ENCODE results near the gene NCKAP5. TPM values are rescaled to one million over a fixed set of nuclear protein-coding genes. Genes with fewer than 3 reads are reported as not detected.
"Not testable (repeated sequence)": the region's sequence is repeated elsewhere in the genome, so short reads cannot be mapped to it uniquely, and the experiment has no call there.

NCKAP5 gene
- total RNA-seq, 1 donor from 2014 or later: 0.20 TPM

- no peaks in the 10 kb centered on the region for H3K27me3 Mint-ChIP-seq (ENCODE audit: unreplicated experiment)
- H3K4me3 Mint-ChIP-seq (ENCODE audit: unreplicated experiment): no peak overlapping the region
- no peaks in the 10 kb centered on the region for H3K9me3 Mint-ChIP-seq (ENCODE audit: unreplicated experiment)
- H3K27ac Mint-ChIP-seq (ENCODE audit: unreplicated experiment): no peak overlapping the region
- no peaks in the 10 kb centered on the region for H3K4me1 Mint-ChIP-seq (ENCODE audit: low read depth, unreplicated experiment)
- H3K36me3 Mint-ChIP-seq (ENCODE audit: unreplicated experiment): peaks cover 9% of the 10 kb centered on the region
- no peak for TF ChIP-seq CTCF (IDR thresholded peaks at IDR 0.05; ENCODE audit: partially characterized antibody, unreplicated experiment)
- no peak for DNase-seq
Observed at GRCh38 chr2:133209325-133209724, 358.9 kb downstream of the NCKAP5 start.

- H3K27ac Mint-ChIP-seq (ENCODE audit: unreplicated experiment); H3K4me3 Mint-ChIP-seq (ENCODE audit: unreplicated experiment); H3K9me3 Mint-ChIP-seq (ENCODE audit: unreplicated experiment); H3K36me3 Mint-ChIP-seq (ENCODE audit: unreplicated experiment); H3K27me3 Mint-ChIP-seq (ENCODE audit: unreplicated experiment); H3K4me1 Mint-ChIP-seq (ENCODE audit: low read depth, unreplicated experiment); DNase-seq: not testable (repeated sequence)
Observed at GRCh38 chr2:133206666-133207065, 361.6 kb downstream of the NCKAP5 start.

- no peak for DNase-seq
- no peak overlapping the region for H3K4me3 Mint-ChIP-seq (ENCODE audit: unreplicated experiment)
- no peak overlapping the region for H3K27ac Mint-ChIP-seq (ENCODE audit: unreplicated experiment)
- no peak for TF ChIP-seq CTCF (IDR thresholded peaks at IDR 0.05; ENCODE audit: partially characterized antibody, unreplicated experiment)
- no peaks in the 10 kb centered on the region for H3K4me1 Mint-ChIP-seq (ENCODE audit: low read depth, unreplicated experiment)
- no peaks in the 10 kb centered on the region for H3K9me3 Mint-ChIP-seq (ENCODE audit: unreplicated experiment)
- no peaks in the 10 kb centered on the region for H3K27me3 Mint-ChIP-seq (ENCODE audit: unreplicated experiment)
- H3K36me3 Mint-ChIP-seq (ENCODE audit: unreplicated experiment): peaks cover 9% of the 10 kb centered on the region
Observed at GRCh38 chr2:133204421-133204820, 363.8 kb downstream of the NCKAP5 start.

- H3K36me3 Mint-ChIP-seq (ENCODE audit: unreplicated experiment): no peaks in the 10 kb centered on the region
- no peak for TF ChIP-seq CTCF (IDR thresholded peaks at IDR 0.05; ENCODE audit: partially characterized antibody, unreplicated experiment)
- H3K4me1 Mint-ChIP-seq (ENCODE audit: low read depth, unreplicated experiment): no peaks in the 10 kb centered on the region
- H3K27me3 Mint-ChIP-seq (ENCODE audit: unreplicated experiment): no peaks in the 10 kb centered on the region
- DNase-seq: no peak
- H3K27ac Mint-ChIP-seq (ENCODE audit: unreplicated experiment): no peak overlapping the region
- no peaks in the 10 kb centered on the region for H3K9me3 Mint-ChIP-seq (ENCODE audit: unreplicated experiment)
- H3K4me3 Mint-ChIP-seq (ENCODE audit: unreplicated experiment): no peak overlapping the region
Observed at GRCh38 chr2:133200684-133201421, 367.4 kb downstream of the NCKAP5 start.

GRCh38 chr2:133198678-133199077 is 369.6 kb downstream of the NCKAP5 start:
- no peak for TF ChIP-seq CTCF (IDR thresholded peaks at IDR 0.05; ENCODE audit: partially characterized antibody, unreplicated experiment)
- no peaks in the 10 kb centered on the region for H3K27me3 Mint-ChIP-seq (ENCODE audit: unreplicated experiment)
- H3K4me3 Mint-ChIP-seq (ENCODE audit: unreplicated experiment): no peak overlapping the region

More at GRCh38 chr2:133198678-133199077, 369.6 kb downstream of the NCKAP5 start:
- no peaks in the 10 kb centered on the region for H3K4me1 Mint-ChIP-seq (ENCODE audit: low read depth, unreplicated experiment)
- H3K9me3 Mint-ChIP-seq (ENCODE audit: unreplicated experiment): no peaks in the 10 kb centered on the region
- DNase-seq: no peak
- no peaks in the 10 kb centered on the region for H3K36me3 Mint-ChIP-seq (ENCODE audit: unreplicated experiment)
- H3K27ac Mint-ChIP-seq (ENCODE audit: unreplicated experiment): no peak overlapping the region
